H9 (cell line): Measurements from ENCODE around the gene HECTD2. TPM values are rescaled to one million over a fixed set of nuclear protein-coding genes. Genes with fewer than 3 reads are reported as not detected.

Experiments used
- DNase-seq: peaks from one replicate; pipeline ENCODE4 v3.0.0-alpha.2; 2017
- H2AFZ ChIP-seq: one replicate; pipeline ENCODE4 v1.6.1; 2013; ENCODE audit warnings: mild to moderate bottlenecking, low read length, control low read depth, moderate library complexity
- H2AK5ac ChIP-seq: 2 replicates; pipeline ENCODE4 v1.6.1; 2013; ENCODE audit warnings: low read length, control low read depth, mixed read lengths; ENCODE audit not compliant: insufficient read length
- H2BK120ac ChIP-seq: one replicate; pipeline ENCODE4 v1.6.1; 2013; ENCODE audit warnings: low read depth, mild to moderate bottlenecking, low read length, control low read depth, inconsistent platforms; ENCODE audit not compliant: poor library complexity, severe bottlenecking
- H2BK12ac ChIP-seq: 2 replicates; pipeline ENCODE4 v1.6.1; 2013; ENCODE audit warnings: low read length, control low read depth, mixed read lengths, low read depth; ENCODE audit not compliant: insufficient read length
- H2BK15ac ChIP-seq: 2 replicates; pipeline ENCODE4 v1.6.1; 2013; ENCODE audit warnings: low read depth, low read length, control low read depth
- H2BK20ac ChIP-seq: one replicate; pipeline ENCODE4 v1.6.1; 2013; ENCODE audit warnings: low read depth, mild to moderate bottlenecking, low read length, control low read depth, inconsistent platforms; ENCODE audit not compliant: poor library complexity, severe bottlenecking
- H2BK5ac ChIP-seq: 2 replicates; pipeline ENCODE4 v1.6.1; 2013; ENCODE audit warnings: low read length, control low read depth, mixed read lengths; ENCODE audit not compliant: insufficient read length
- H3K14ac ChIP-seq: 2 replicates; pipeline ENCODE4 v1.6.1; 2013; ENCODE audit warnings: low read length, control low read depth; ENCODE audit not compliant: insufficient read depth
- H3K18ac ChIP-seq: 2 replicates; pipeline ENCODE4 v1.6.1; 2013; ENCODE audit warnings: low read depth, mild to moderate bottlenecking, mixed read lengths, low read length, control low read depth; ENCODE audit not compliant: insufficient read length
- H3K23ac ChIP-seq: 2 replicates; pipeline ENCODE4 v1.6.1; 2013; ENCODE audit warnings: low read length, control low read depth, mixed read lengths, low read depth; ENCODE audit not compliant: insufficient read length
- H3K23me2 ChIP-seq: 2 replicates; pipeline ENCODE4 v1.6.1; 2013; ENCODE audit warnings: low read depth, mild to moderate bottlenecking, mixed read lengths, low read length, control low read depth; ENCODE audit not compliant: insufficient read length, poor library complexity, severe bottlenecking
- H3K27ac ChIP-seq: 2 replicates; pipeline ENCODE4 v1.5.1; 2013; ENCODE audit warnings: low read length, control low read depth, mixed read lengths, low read depth; ENCODE audit not compliant: insufficient read length
- H3K27me3 ChIP-seq: 2 replicates; pipeline ENCODE4 v1.6.1; 2013; ENCODE audit warnings: low read length, control low read depth, inconsistent platforms; ENCODE audit not compliant: insufficient read depth
- H3K4ac ChIP-seq: 2 replicates; pipeline ENCODE4 v1.6.1; 2013; ENCODE audit warnings: low read depth, mild to moderate bottlenecking, control low read depth, inconsistent platforms, low read length, moderate library complexity
- H3K4me1 ChIP-seq: 2 replicates; pipeline ENCODE4 v1.6.1; 2013; ENCODE audit warnings: low read length, control low read depth, inconsistent platforms; ENCODE audit not compliant: insufficient read depth
- H3K4me2 ChIP-seq: 2 replicates; pipeline ENCODE4 v1.6.1; 2013; ENCODE audit warnings: low read length, control low read depth, mixed read lengths; ENCODE audit not compliant: insufficient read length, insufficient read depth
- H3K56ac ChIP-seq: 2 replicates; pipeline ENCODE4 v1.6.1; 2013; ENCODE audit warnings: low read depth, mild to moderate bottlenecking, mixed read lengths, low read length, control low read depth; ENCODE audit not compliant: insufficient read length
- H3K79me1 ChIP-seq: 2 replicates; pipeline ENCODE4 v1.6.1; 2013; ENCODE audit warnings: low read depth, mild to moderate bottlenecking, moderate library complexity, low read length, control low read depth, inconsistent platforms; ENCODE audit not compliant: insufficient read depth, poor library complexity, severe bottlenecking
- H3K79me2 ChIP-seq: 2 replicates; pipeline ENCODE4 v1.6.1; 2013; ENCODE audit warnings: low read length, control low read depth, inconsistent platforms; ENCODE audit not compliant: insufficient read depth
- H3K9ac ChIP-seq: 2 replicates; pipeline ENCODE4 v1.6.1; 2013; ENCODE audit warnings: low read length, control low read depth, mixed read lengths; ENCODE audit not compliant: insufficient read length; ENCODE audit errors: extremely low read depth
- H3K9me3 ChIP-seq: one replicate; pipeline ENCODE4 v1.6.1; 2013; ENCODE audit warnings: low read depth, low read length, inconsistent platforms; ENCODE audit not compliant: control insufficient read depth
- H3T11ph ChIP-seq: one replicate; pipeline ENCODE4 v1.6.1; 2013; ENCODE audit warnings: mild to moderate bottlenecking, low read length, control low read depth, inconsistent platforms
- H4K20me1 ChIP-seq: one replicate; pipeline ENCODE4 v1.6.1; 2013; ENCODE audit not compliant: control insufficient read depth, insufficient read length, insufficient read depth
- H4K5ac ChIP-seq: 2 replicates; pipeline ENCODE4 v1.6.1; 2013; ENCODE audit warnings: low read depth, mild to moderate bottlenecking, mixed read lengths, low read length, control low read depth; ENCODE audit not compliant: insufficient read length
- H4K8ac ChIP-seq: replicated peaks from 2 replicates; pipeline ENCODE4 v1.6.1; 2013; ENCODE audit warnings: low read length, control low read depth, mixed read lengths, low read depth; ENCODE audit not compliant: insufficient read length
- H4K91ac ChIP-seq: 2 replicates; pipeline ENCODE4 v1.6.1; 2013; ENCODE audit warnings: low read depth, mild to moderate bottlenecking, moderate library complexity, mixed read lengths, low read length, control low read depth; ENCODE audit not compliant: insufficient read length
- H3K27ac Mint-ChIP-seq, 3 experiments: 2 replicates in 2 of 3; 3 replicates in 1 of 3; pipeline ENCODE4 v1.8.0; 2020 to 2021; ENCODE audit warnings: mixed read lengths in 3 of 3, mild to moderate bottlenecking in 1 of 3, moderate library complexity in 1 of 3
- H3K27me3 Mint-ChIP-seq: 2 replicates; pipeline ENCODE4 v1.8.0; 2021; ENCODE audit warnings: low read depth, mild to moderate bottlenecking, moderate library complexity, mixed read lengths
- H3K36me3 Mint-ChIP-seq, 3 experiments: 2 replicates in 2 of 3; 3 replicates in 1 of 3; pipeline ENCODE4 v1.8.0; 2020 to 2021; ENCODE audit warnings: low read depth in 3 of 3, mixed read lengths in 3 of 3; ENCODE audit not compliant: insufficient read depth in 1 of 3
- H3K4me1 Mint-ChIP-seq, 2 experiments: 2 replicates each; pipeline ENCODE4 v1.8.0; 2020; ENCODE audit warnings: mixed read lengths in 2 of 2
- H3K4me3 Mint-ChIP-seq, 2 experiments: 2 replicates in 1 of 2; 3 replicates in 1 of 2; pipeline ENCODE4 v1.8.0; 2020 to 2021; ENCODE audit warnings: mild to moderate bottlenecking in 2 of 2, mixed read lengths in 2 of 2, moderate library complexity in 1 of 2
- H3K9me3 Mint-ChIP-seq, 2 experiments: 2 replicates in 1 of 2; 3 replicates in 1 of 2; pipeline ENCODE4 v1.8.0; 2020; ENCODE audit warnings: mild to moderate bottlenecking in 2 of 2, mixed read lengths in 2 of 2, moderate library complexity in 1 of 2
- WGBS: extraction: QIAGEN DNeasy Blood & Tissue Kit; methylation state at CpG from one replicate; pipeline ENCODE4 v1.1.7; 2013; ENCODE audit warnings: missing lambda C conversion rate, low lambda C conversion rate, mixed read lengths; ENCODE audit not compliant: insufficient read length; ENCODE audit errors: extremely low coverage; 5-methylcytosine and 5-hydroxymethylcytosine counted together
- total RNA-seq: library from RNA; stranded (reverse); gene quantifications from 2 replicates; pipeline ENCODE4 v1.2.1, GENCODE V29; 2021
- TF ChIP-seq, protein P1 (sequence below): fragments of 200-600 bp; sonication (generic); conservative IDR thresholded peaks from 3 replicates; pipeline ENCODE4 v1.8.0; 2021; ENCODE audit warnings: antibody characterized with exemption, mild to moderate bottlenecking

HECTD2 gene
- total RNA-seq, 1 experiment from 2014 or later, result 13.4 TPM

DNA sequence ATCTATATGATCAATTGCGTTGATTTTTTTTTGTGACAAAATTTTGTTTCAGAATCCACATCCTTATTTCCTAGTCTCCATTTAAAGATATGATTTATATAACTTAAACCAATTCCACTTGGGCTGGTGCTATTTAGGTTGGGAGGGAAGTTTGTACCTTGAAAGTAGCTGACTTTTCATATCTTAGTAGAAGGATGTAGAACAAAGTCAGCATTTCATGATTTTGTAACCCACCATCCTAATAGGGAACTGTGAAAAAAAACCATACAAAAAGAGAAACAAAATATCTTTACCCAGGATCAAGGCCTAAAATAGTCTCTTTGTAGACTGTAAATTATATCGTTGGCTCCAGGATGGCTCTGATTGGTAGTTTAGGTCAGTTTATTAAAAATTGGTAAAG lies 8.3 kb downstream of the HECTD2 start:
- Histone ChIP-seq H2BK15ac (no peak overlapping the region), H2BK12ac (no peak overlapping the region), H2AK5ac (no peak overlapping the region), H3K79me2 (no peaks in the 10 kb centered on the region), H4K8ac (no peak overlapping the region), H3K18ac (no peak overlapping the region), H4K91ac (no peak overlapping the region), H4K20me1 (no peaks in the 10 kb centered on the region), H3K23me2 (no peaks in the 10 kb centered on the region), H3K4me1 (no peaks in the 10 kb centered on the region), H3K27me3 (no peaks in the 10 kb centered on the region), H3K14ac (no peak overlapping the region), H2BK5ac (no peak overlapping the region), H3K27ac (no peak overlapping the region), H4K5ac (no peak overlapping the region), H3K9me3 (no peaks in the 10 kb centered on the region), H2BK20ac (no peak overlapping the region), H3K56ac (no peak overlapping the region), H3K23ac (no peak overlapping the region), H3T11ph (no peak overlapping the region), H2BK120ac (no peak overlapping the region), H3K9ac (no peak overlapping the region), H2AFZ (no peak overlapping the region), H3K4ac (no peak overlapping the region), H3K79me1 (no peaks in the 10 kb centered on the region), H3K4me2 (no peak overlapping the region)
- WGBS, result no CpG with 5 or more reads among the region's 2 CpGs
- DNase-seq, result no peak
- Mint-ChIP-seq H3K36me3 (no peaks in the 10 kb centered on the region; a peak in 1 of 7 replicates), H3K27me3 (no peaks in the 10 kb centered on the region), H3K27ac (no peak overlapping the region), H3K4me1 (peaks cover 3 to 7% of the 10 kb centered on the region in 2 experiments), H3K9me3 (no peaks in the 10 kb centered on the region), H3K4me3 (no peak overlapping the region)
- TF ChIP-seq, protein P1, sequence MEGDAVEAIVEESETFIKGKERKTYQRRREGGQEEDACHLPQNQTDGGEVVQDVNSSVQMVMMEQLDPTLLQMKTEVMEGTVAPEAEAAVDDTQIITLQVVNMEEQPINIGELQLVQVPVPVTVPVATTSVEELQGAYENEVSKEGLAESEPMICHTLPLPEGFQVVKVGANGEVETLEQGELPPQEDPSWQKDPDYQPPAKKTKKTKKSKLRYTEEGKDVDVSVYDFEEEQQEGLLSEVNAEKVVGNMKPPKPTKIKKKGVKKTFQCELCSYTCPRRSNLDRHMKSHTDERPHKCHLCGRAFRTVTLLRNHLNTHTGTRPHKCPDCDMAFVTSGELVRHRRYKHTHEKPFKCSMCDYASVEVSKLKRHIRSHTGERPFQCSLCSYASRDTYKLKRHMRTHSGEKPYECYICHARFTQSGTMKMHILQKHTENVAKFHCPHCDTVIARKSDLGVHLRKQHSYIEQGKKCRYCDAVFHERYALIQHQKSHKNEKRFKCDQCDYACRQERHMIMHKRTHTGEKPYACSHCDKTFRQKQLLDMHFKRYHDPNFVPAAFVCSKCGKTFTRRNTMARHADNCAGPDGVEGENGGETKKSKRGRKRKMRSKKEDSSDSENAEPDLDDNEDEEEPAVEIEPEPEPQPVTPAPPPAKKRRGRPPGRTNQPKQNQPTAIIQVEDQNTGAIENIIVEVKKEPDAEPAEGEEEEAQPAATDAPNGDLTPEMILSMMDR, result no peak
